ENCODE measurements around the gene KLHL29. TPM values are rescaled to one million over a fixed set of nuclear protein-coding genes. Genes with fewer than 3 reads are reported as not detected.

Gene KLHL29
- total RNA-seq, 2 experiments from 2014 or later = 2.5 to 2.7 TPM

- DNase-seq = no peak
- Mint-ChIP-seq H3K27ac (no peak overlapping the region), H3K4me3 (no peak overlapping the region), H3K4me1 (ENCODE audit: low read depth) (no peaks in the 10 kb centered on the region), H3K9me3 (no peaks in the 10 kb centered on the region), H3K27me3 (no peaks in the 10 kb centered on the region), H3K36me3 (ENCODE audit: low read depth) (no peaks in the 10 kb centered on the region)
- Histone ChIP-seq H3K27me3 (ENCODE audit: control insufficient read depth in 1 of 2, insufficient read depth in 2 of 2, low read length in 2 of 2) (peaks cover 0 to 2% of the 10 kb centered on the region in 2 experiments), H3K4me1 (ENCODE audit: insufficient read depth, low read length) (no peaks in the 10 kb centered on the region), H3K9me3 (ENCODE audit: control insufficient read depth in 1 of 2, insufficient read depth in 1 of 2, low read length in 2 of 2) (peaks cover 12 to 31% of the 10 kb centered on the region in 2 experiments), H3K27ac (ENCODE audit: low read depth in 1 of 2, low read length in 2 of 2) (no peak overlapping the region), H3K4me3 (ENCODE audit: low read length) (no peak overlapping the region), H3K36me3 (ENCODE audit: insufficient read depth, low read length) (no peaks in the 10 kb centered on the region)
- ATAC-seq (ENCODE audit: poor library complexity) = no peak
- ChIA-PET CTCF (no interaction called here), POLR2A (no interaction called here)
- no peak for TF ChIP-seq CTCF (IDR thresholded peaks at IDR 0.05)
- intact Hi-C loops (cut with DNase I, micrococcal nuclease) = no loop called here
Measured at GRCh38 chr2:23603156-23603555, 218.2 kb downstream of the KLHL29 start.

- ATAC-seq (ENCODE audit: poor library complexity) (no peak), DNase-seq (no peak)
- Histone ChIP-seq H3K9me3 (ENCODE audit: control insufficient read depth in 1 of 2, insufficient read depth in 1 of 2, low read length in 2 of 2) (peaks cover 12 to 31% of the 10 kb centered on the region in 2 experiments), H3K4me1 (ENCODE audit: insufficient read depth, low read length) (no peaks in the 10 kb centered on the region), H3K27ac (ENCODE audit: low read depth in 1 of 2, low read length in 2 of 2) (no peak overlapping the region), H3K4me3 (ENCODE audit: low read length) (no peak overlapping the region), H3K27me3 (ENCODE audit: control insufficient read depth in 1 of 2, insufficient read depth in 2 of 2, low read length in 2 of 2) (peaks cover 0 to 2% of the 10 kb centered on the region in 2 experiments), H3K36me3 (ENCODE audit: insufficient read depth, low read length) (no peaks in the 10 kb centered on the region)
- POLR2A ChIA-PET = no interaction called here
- H3K4me1 Mint-ChIP-seq (ENCODE audit: low read depth) = no peaks in the 10 kb centered on the region
- intact Hi-C loops (cut with DNase I, micrococcal nuclease) = no loop called here
- H3K9me3 Mint-ChIP-seq = no peaks in the 10 kb centered on the region
- CTCF ChIA-PET = no interaction called here
- H3K4me3 Mint-ChIP-seq = no peak overlapping the region
- H3K27ac Mint-ChIP-seq = no peak overlapping the region
- no peak for TF ChIP-seq CTCF (IDR thresholded peaks at IDR 0.05)
- H3K36me3 Mint-ChIP-seq (ENCODE audit: low read depth) = no peaks in the 10 kb centered on the region
- H3K27me3 Mint-ChIP-seq = no peaks in the 10 kb centered on the region
Measured at GRCh38 chr2:23603581-23603980, 218.6 kb downstream of the KLHL29 start.

- Histone ChIP-seq H3K4me1 (ENCODE audit: insufficient read depth, low read length) (no peaks in the 10 kb centered on the region), H3K27me3 (ENCODE audit: control insufficient read depth in 1 of 2, insufficient read depth in 2 of 2, low read length in 2 of 2) (peaks cover 0 to 2% of the 10 kb centered on the region in 2 experiments), H3K4me3 (ENCODE audit: low read length) (no peak overlapping the region), H3K27ac (ENCODE audit: low read depth in 1 of 2, low read length in 2 of 2) (no peak overlapping the region), H3K36me3 (ENCODE audit: insufficient read depth, low read length) (no peaks in the 10 kb centered on the region), H3K9me3 (ENCODE audit: control insufficient read depth in 1 of 2, insufficient read depth in 1 of 2, low read length in 2 of 2) (peaks cover 12 to 31% of the 10 kb centered on the region in 2 experiments)
- H3K27me3 Mint-ChIP-seq = peaks cover 8% of the 10 kb centered on the region
- H3K36me3 Mint-ChIP-seq (ENCODE audit: low read depth) = peaks cover 5% of the 10 kb centered on the region
- TF ChIP-seq CTCF (IDR thresholded peaks at IDR 0.05) = no peak
- CTCF ChIA-PET = no interaction called here
- no peak for ATAC-seq (ENCODE audit: poor library complexity)
- no peaks in the 10 kb centered on the region for H3K9me3 Mint-ChIP-seq
- no peak overlapping the region for H3K4me3 Mint-ChIP-seq
- H3K27ac Mint-ChIP-seq = no peak overlapping the region
- intact Hi-C loops (cut with DNase I, micrococcal nuclease) = no loop called here
- no peak for DNase-seq
- no peaks in the 10 kb centered on the region for H3K4me1 Mint-ChIP-seq (ENCODE audit: low read depth)
- POLR2A ChIA-PET = no interaction called here
Measured at GRCh38 chr2:23604731-23605130, 219.8 kb downstream of the KLHL29 start.
